ENCODE results near the gene EFNB1. TPM values are rescaled to one million over a fixed set of nuclear protein-coding genes. Genes with fewer than 3 reads are reported as not detected.

The EFNB1 gene
- polyA plus RNA-seq, 1 donor (not counting 4 experiments of a cell fraction or from before 2014, with no cell fraction given) = 90.3 TPM

GRCh38 chrX:68880846-68881552, 52.2 kb downstream of the EFNB1 start:
- no peak for FAIRE-seq
- no peak for DNase-seq (ENCODE audit: low read depth, low spot score)
- H3K27ac ChIP-seq (ENCODE audit: control insufficient read depth, insufficient read depth, low read length) = no peak overlapping the region

GRCh38 chrX:68881911-68882310, 53.1 kb downstream of the EFNB1 start:
- DNase-seq (ENCODE audit: low read depth, low spot score) (no peak), FAIRE-seq (no peak)
- Histone ChIP-seq H3K9me3 (ENCODE audit: control insufficient read depth, low read depth, low read length) (no peaks in the 10 kb centered on the region), H3K4me2 (ENCODE audit: control insufficient read depth, extremely low read depth, insufficient read depth, low read depth, low read length) (no peak overlapping the region), H3K4me3 (ENCODE audit: control insufficient read depth in 2 of 3, extremely low read depth in 1 of 3, insufficient read depth in 2 of 3, low read depth in 1 of 3, low read length in 3 of 3) (no peak overlapping the region), H3K79me2 (ENCODE audit: control insufficient read depth, insufficient read depth, low read length) (no peaks in the 10 kb centered on the region), H3K36me3 (ENCODE audit: control insufficient read depth in 2 of 2, extremely low read depth in 1 of 2, insufficient read depth in 2 of 2, low read length in 2 of 2) (no peaks in the 10 kb centered on the region), H2AFZ (ENCODE audit: control insufficient read depth, low read length) (no peak overlapping the region), H3K27ac (ENCODE audit: control insufficient read depth, insufficient read depth, low read length) (no peak overlapping the region), H3K9ac (ENCODE audit: control insufficient read depth, extremely low read depth, insufficient read depth, low read length) (no peak overlapping the region), H3K27me3 (ENCODE audit: control insufficient read depth, extremely low read depth, insufficient read depth, low read length) (no peaks in the 10 kb centered on the region), H4K20me1 (ENCODE audit: control insufficient read depth, extremely low read depth, insufficient read depth, low read length) (no peaks in the 10 kb centered on the region), H3K9me1 (ENCODE audit: control insufficient read depth, extremely low read depth, insufficient read depth, low read length) (no peaks in the 10 kb centered on the region), H3K4me1 (ENCODE audit: control insufficient read depth, extremely low read depth, insufficient read depth, low read length) (peaks cover 15% of the 10 kb centered on the region)
- dilution Hi-C loops (cut with MboI; ENCODE audit: extremely low pct_ligation_motif_present, low sequenced_read_pairs) = no loop called here
- no peak for TF ChIP-seq CTCF (optimal IDR thresholded peaks at IDR 0.05 in 1 of 3, IDR thresholded peaks at IDR 0.05 in 1 of 3, conservative IDR thresholded peaks at IDR 0.05 in 1 of 3; ENCODE audit: extremely low read depth in 1 of 3, insufficient read depth in 2 of 3, low read length in 3 of 3)
- TF ChIP-seq EZH2 (IDR thresholded peaks at IDR 0.05; ENCODE audit: low read length) = no peak

More at GRCh38 chrX:68880846-68881552, 52.2 kb downstream of the EFNB1 start:
- no peaks in the 10 kb centered on the region for H3K9me1 ChIP-seq (ENCODE audit: control insufficient read depth, extremely low read depth, insufficient read depth, low read length)
- H2AFZ ChIP-seq (ENCODE audit: control insufficient read depth, low read length) = no peak overlapping the region
- H3K79me2 ChIP-seq (ENCODE audit: control insufficient read depth, insufficient read depth, low read length) = no peaks in the 10 kb centered on the region
- H3K9me3 ChIP-seq (ENCODE audit: control insufficient read depth, low read depth, low read length) = no peaks in the 10 kb centered on the region
- peaks cover 15% of the 10 kb centered on the region for H3K4me1 ChIP-seq (ENCODE audit: control insufficient read depth, extremely low read depth, insufficient read depth, low read length)
- dilution Hi-C loops (cut with MboI; ENCODE audit: extremely low pct_ligation_motif_present, low sequenced_read_pairs) = no loop called here
- no peak overlapping the region for H3K9ac ChIP-seq (ENCODE audit: control insufficient read depth, extremely low read depth, insufficient read depth, low read length)
- TF ChIP-seq CTCF (optimal IDR thresholded peaks at IDR 0.05 in 1 of 3, IDR thresholded peaks at IDR 0.05 in 1 of 3, conservative IDR thresholded peaks at IDR 0.05 in 1 of 3; ENCODE audit: extremely low read depth in 1 of 3, insufficient read depth in 2 of 3, low read length in 3 of 3) (no peak), EZH2 (IDR thresholded peaks at IDR 0.05; ENCODE audit: low read length) (no peak)
- H4K20me1 ChIP-seq (ENCODE audit: control insufficient read depth, extremely low read depth, insufficient read depth, low read length) = no peaks in the 10 kb centered on the region
- no peak overlapping the region for H3K4me2 ChIP-seq (ENCODE audit: control insufficient read depth, extremely low read depth, insufficient read depth, low read depth, low read length)
- no peaks in the 10 kb centered on the region for H3K27me3 ChIP-seq (ENCODE audit: control insufficient read depth, extremely low read depth, insufficient read depth, low read length)
- H3K36me3 ChIP-seq (ENCODE audit: control insufficient read depth in 2 of 2, extremely low read depth in 1 of 2, insufficient read depth in 2 of 2, low read length in 2 of 2) = no peaks in the 10 kb centered on the region
- H3K4me3 ChIP-seq (ENCODE audit: control insufficient read depth in 2 of 3, extremely low read depth in 1 of 3, insufficient read depth in 2 of 3, low read depth in 1 of 3, low read length in 3 of 3) = no peak overlapping the region
